ENCODE results near the gene RAB23.

DNA sequence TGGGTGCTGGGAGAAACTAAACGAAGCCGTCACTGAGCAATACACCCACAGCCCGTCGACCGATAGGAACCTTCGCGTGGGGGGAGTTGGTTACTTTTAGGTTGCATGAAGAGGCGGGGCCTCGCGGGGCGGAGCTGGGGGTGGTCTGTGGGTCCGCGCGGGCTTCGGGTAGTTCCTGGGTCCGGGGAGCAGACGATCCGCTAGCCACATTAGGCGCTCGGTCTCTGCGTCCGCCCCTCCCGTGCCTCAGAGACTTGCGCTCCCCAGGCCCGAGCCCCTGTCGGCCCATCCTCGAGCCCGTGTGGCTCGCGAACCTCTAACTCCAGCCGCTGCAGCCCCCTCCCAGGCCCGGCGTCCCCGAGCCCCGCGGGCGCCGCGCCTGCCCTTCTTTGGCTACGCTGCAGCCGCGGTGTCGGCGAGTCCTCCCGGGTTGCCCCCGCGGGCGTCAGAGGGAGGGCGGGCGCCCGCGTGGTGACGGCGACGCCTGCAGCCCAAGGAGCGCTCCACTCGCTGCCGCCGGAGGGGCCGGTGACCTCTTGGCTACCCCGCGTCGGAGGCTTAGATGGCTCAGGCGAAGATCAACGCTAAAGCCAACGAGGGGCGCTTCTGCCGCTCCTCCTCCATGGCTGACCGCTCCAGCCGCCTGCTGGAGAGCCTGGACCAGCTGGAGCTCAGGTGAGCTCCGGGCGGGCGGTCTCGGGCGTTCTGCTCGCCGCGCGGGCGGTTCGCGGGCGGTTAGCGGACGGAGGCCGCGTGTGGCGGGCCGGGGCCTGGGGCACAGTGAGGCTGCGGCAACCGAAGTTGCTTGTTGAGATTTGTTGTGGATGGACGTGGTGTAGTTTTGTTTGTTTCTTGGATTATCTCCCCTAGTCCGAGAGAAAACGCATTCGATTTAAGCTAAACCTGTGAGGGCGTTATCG lies 49.7 kb downstream of the RAB23 start, which contains the start of gene BAG2:
- TF ChIP-seq, protein P1, sequence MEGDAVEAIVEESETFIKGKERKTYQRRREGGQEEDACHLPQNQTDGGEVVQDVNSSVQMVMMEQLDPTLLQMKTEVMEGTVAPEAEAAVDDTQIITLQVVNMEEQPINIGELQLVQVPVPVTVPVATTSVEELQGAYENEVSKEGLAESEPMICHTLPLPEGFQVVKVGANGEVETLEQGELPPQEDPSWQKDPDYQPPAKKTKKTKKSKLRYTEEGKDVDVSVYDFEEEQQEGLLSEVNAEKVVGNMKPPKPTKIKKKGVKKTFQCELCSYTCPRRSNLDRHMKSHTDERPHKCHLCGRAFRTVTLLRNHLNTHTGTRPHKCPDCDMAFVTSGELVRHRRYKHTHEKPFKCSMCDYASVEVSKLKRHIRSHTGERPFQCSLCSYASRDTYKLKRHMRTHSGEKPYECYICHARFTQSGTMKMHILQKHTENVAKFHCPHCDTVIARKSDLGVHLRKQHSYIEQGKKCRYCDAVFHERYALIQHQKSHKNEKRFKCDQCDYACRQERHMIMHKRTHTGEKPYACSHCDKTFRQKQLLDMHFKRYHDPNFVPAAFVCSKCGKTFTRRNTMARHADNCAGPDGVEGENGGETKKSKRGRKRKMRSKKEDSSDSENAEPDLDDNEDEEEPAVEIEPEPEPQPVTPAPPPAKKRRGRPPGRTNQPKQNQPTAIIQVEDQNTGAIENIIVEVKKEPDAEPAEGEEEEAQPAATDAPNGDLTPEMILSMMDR (IDR thresholded peaks at IDR 0.05), result peak; percentile 11 to 54 (median 24)
- TF ChIP-seq POLR2A (IDR thresholded peaks at IDR 0.05), result peak; percentile 79 to 90

All from uterus (tissue), 2 donors.